ENCODE data around the gene GET4. TPM values are rescaled to one million over a fixed set of nuclear protein-coding genes. Genes with fewer than 3 reads are reported as not detected.
A peak's percentile ranks its signal among the peaks of the same experiment; 100 is the strongest.

The GET4 gene
- total RNA-seq, 1 experiment from 2014 or later: 96.7 TPM

- peaks cover 4% of the 10 kb centered on the region; the same call in 1 of the 2 replicates for H3K27me3 ChIP-seq (ENCODE audit: low read length)
- no peak overlapping the region for H2AFZ ChIP-seq (ENCODE audit: low read length)
- no peaks in the 10 kb centered on the region for H3F3A ChIP-seq (ENCODE audit: low read length, unreplicated experiment)
- H3K4me2 ChIP-seq (ENCODE audit: low read length): no peak overlapping the region
- H4K20me1 ChIP-seq (ENCODE audit: low read length): no peaks in the 10 kb centered on the region
- H3K27ac ChIP-seq (ENCODE audit: low read length): no peak overlapping the region
- intact Hi-C loops (cut with micrococcal nuclease): no loop called here
- H3K36me3 ChIP-seq (ENCODE audit: low read depth, low read length): no peaks in the 10 kb centered on the region; the same call in 1 of the 2 replicates
- CTCF ChIA-PET: interaction anchor here (0.5 kb wide), 1 partner anchor 28 kb away, joined by 5 read pairs; no protein-coding TSS in a partner anchor
- no peaks in the 10 kb centered on the region for H3K9me3 ChIP-seq (ENCODE audit: low read length)
- no TSS peak for BruUV-seq (replicated peaks)
- DNase-seq (peak; percentile 77), ATAC-seq (peak; percentile 64)
- POLR2A ChIA-PET (ENCODE audit: unreplicated experiment): interaction anchor here (0.6 kb wide), 2 partner anchors 51 to 84 kb away, joined by 6 to 7 read pairs; no protein-coding TSS in a partner anchor
- no peaks in the 10 kb centered on the region for H3K9me2 ChIP-seq (replicated peaks; ENCODE audit: low read length)
- no peaks in the 10 kb centered on the region for H3K79me2 ChIP-seq (ENCODE audit: low read length)
- no peak overlapping the region for H3K4me3 ChIP-seq (ENCODE audit: low read length)
- H3K9ac ChIP-seq (ENCODE audit: low read length): no peak overlapping the region
- TF ChIP-seq EZH2 (IDR thresholded peaks at IDR 0.05; ENCODE audit: low read length, unreplicated experiment): no peak
- TF ChIP-seq EZH2phosphoT487 (IDR thresholded peaks at IDR 0.05; ENCODE audit: borderline replicate concordance, low read length): no peak
- TF ChIP-seq CTCF (conservative IDR thresholded peaks at IDR 0.05; ENCODE audit: low read depth, low read length): no peak
- peaks cover 7% of the 10 kb centered on the region; the same call in 1 of the 2 replicates for H3K4me1 ChIP-seq (ENCODE audit: insufficient read depth, low read length)
Observed at GRCh38 chr7:901388-902154, 25.2 kb downstream of the GET4 start.

- ATAC-seq (no peak), DNase-seq (no peak)
- H4K20me1 ChIP-seq (ENCODE audit: low read length): no peaks in the 10 kb centered on the region
- H2AFZ ChIP-seq (ENCODE audit: low read length): no peak overlapping the region
- no peak overlapping the region for H3K4me3 ChIP-seq (ENCODE audit: low read length)
- H3K9me2 ChIP-seq (replicated peaks; ENCODE audit: low read length): no peaks in the 10 kb centered on the region
- CTCF ChIA-PET: no interaction called here
- no peaks in the 10 kb centered on the region for H3K79me2 ChIP-seq (ENCODE audit: low read length)
- H3K9ac ChIP-seq (ENCODE audit: low read length): no peak overlapping the region
- H3F3A ChIP-seq (ENCODE audit: low read length, unreplicated experiment): no peaks in the 10 kb centered on the region
- H3K36me3 ChIP-seq (ENCODE audit: low read depth, low read length): no peaks in the 10 kb centered on the region
- intact Hi-C loops (cut with micrococcal nuclease): no loop called here
- peaks cover 7% of the 10 kb centered on the region; the same call in 1 of the 2 replicates for H3K4me1 ChIP-seq (ENCODE audit: insufficient read depth, low read length)
- H3K27ac ChIP-seq (ENCODE audit: low read length): no peak overlapping the region
- TF ChIP-seq CTCF (conservative IDR thresholded peaks at IDR 0.05; ENCODE audit: low read depth, low read length): no peak
- no peak for TF ChIP-seq EZH2phosphoT487 (IDR thresholded peaks at IDR 0.05; ENCODE audit: borderline replicate concordance, low read length)
- TF ChIP-seq EZH2 (IDR thresholded peaks at IDR 0.05; ENCODE audit: low read length, unreplicated experiment): no peak
- H3K27me3 ChIP-seq (ENCODE audit: low read length): peaks cover 4% of the 10 kb centered on the region; the same call in 1 of the 2 replicates
- H3K9me3 ChIP-seq (ENCODE audit: low read length): no peaks in the 10 kb centered on the region
- no TSS peak for BruUV-seq (replicated peaks)
- H3K4me2 ChIP-seq (ENCODE audit: low read length): no peak overlapping the region
- POLR2A ChIA-PET (ENCODE audit: unreplicated experiment): no interaction called here
Observed at GRCh38 chr7:902996-903395, 26.6 kb downstream of the GET4 start.
